Measurements from ENCODE around the gene ZFYVE1.
A peak's percentile ranks its signal among the peaks of the same experiment; 100 is the strongest.

The ZFYVE1 gene

GRCh38 chr14:72928872-72929271 is 98.0 kb downstream of the ZFYVE1 start:
- no peak overlapping the region for H3K4me3 ChIP-seq (ENCODE audit: low read depth, low read length)
- DNase-seq (ENCODE audit: low read depth): no peak
- TF ChIP-seq, protein P1, sequence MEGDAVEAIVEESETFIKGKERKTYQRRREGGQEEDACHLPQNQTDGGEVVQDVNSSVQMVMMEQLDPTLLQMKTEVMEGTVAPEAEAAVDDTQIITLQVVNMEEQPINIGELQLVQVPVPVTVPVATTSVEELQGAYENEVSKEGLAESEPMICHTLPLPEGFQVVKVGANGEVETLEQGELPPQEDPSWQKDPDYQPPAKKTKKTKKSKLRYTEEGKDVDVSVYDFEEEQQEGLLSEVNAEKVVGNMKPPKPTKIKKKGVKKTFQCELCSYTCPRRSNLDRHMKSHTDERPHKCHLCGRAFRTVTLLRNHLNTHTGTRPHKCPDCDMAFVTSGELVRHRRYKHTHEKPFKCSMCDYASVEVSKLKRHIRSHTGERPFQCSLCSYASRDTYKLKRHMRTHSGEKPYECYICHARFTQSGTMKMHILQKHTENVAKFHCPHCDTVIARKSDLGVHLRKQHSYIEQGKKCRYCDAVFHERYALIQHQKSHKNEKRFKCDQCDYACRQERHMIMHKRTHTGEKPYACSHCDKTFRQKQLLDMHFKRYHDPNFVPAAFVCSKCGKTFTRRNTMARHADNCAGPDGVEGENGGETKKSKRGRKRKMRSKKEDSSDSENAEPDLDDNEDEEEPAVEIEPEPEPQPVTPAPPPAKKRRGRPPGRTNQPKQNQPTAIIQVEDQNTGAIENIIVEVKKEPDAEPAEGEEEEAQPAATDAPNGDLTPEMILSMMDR (IDR thresholded peaks at IDR 0.05; ENCODE audit: low read depth, low read length, missing control alignments): no peak

DNA sequence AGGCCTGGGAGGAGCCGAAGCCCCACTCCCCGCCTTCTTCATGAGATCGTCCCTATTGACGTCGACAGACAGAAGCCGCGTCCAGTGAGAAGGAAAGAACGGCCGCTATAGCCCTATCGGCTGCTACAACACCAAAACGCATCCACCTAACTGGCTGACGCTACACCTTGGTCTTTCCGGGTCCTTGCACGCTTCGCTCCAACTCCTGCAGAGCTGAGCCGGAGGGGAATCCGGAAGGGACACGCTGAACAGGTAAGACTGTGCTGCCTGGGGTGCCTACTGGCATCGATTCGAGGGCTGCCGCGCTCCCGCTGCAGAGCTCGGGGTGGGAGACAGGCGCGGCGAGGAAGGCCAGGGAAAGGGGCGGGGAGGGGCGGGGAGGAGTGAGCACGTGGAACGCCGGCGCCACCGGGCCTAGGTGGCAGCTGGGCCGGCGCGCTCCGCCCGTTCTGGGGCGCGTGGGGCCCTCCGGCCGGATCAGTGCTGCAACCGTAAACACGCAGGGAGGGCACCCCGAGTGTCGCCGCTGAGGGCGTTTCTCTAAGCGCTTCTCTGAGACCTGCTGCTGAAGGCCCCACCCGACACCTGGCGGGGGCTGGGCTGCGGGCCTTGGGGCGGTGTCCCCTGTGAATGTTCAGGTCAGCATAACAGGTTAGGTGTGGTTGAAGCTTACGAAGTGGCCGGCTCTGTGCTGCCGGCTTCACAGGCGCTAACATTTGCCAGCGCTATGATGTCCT is 100.4 kb downstream of the ZFYVE1 start, which contains the start of gene DCAF4:
Gene DCAF4 (plus strand): TSS at position 173 of the 737 bp plus-strand sequence. CDS start 11,515 bp downstream, outside the sequence.
- H3K4me3 ChIP-seq (ENCODE audit: low read depth, low read length): peak within 1 kb of the TSS; percentile 79
- TF ChIP-seq, protein P1 (IDR thresholded peaks at IDR 0.05; ENCODE audit: low read depth, low read length, missing control alignments): no peak
- peak; percentile 96 for DNase-seq (ENCODE audit: low read depth)

DNA sequence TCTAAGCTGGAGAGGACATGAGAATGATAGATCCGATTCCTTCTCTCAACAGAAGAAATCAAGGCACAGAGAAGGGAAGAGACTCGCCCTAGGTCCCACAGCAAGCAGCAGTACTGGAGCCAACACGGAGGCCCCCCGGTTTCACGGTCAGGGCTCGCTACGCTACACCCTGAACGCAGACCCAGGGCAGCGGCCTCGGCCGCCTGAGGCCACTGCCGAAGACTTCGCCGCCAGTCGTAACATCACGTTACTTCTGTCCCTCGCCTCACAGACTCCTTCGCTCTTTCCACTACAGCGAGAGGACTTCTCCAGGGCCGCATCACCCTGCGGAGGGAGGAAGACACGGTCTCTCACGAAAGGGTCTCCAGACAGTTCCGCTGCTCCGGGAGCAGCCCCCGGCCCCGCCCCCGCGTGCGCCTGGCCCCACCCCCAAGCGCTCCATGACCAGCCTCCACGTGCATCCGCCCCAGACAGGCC is 101.1 kb downstream of the ZFYVE1 start:
- peak overlapping the region; percentile 79 for H3K4me3 ChIP-seq (ENCODE audit: low read depth, low read length)
- TF ChIP-seq, protein P1 (IDR thresholded peaks at IDR 0.05; ENCODE audit: low read depth, low read length, missing control alignments): no peak
- no peak for DNase-seq (ENCODE audit: low read depth)

GRCh38 chr14:72925171-72925759 is 101.6 kb downstream of the ZFYVE1 start:
- H3K4me3 ChIP-seq (ENCODE audit: low read depth, low read length): peak overlapping the region; percentile 79; the same call in 1 of the 2 replicates
- no peak for DNase-seq (ENCODE audit: low read depth)
- TF ChIP-seq, protein P1 (IDR thresholded peaks at IDR 0.05; ENCODE audit: low read depth, low read length, missing control alignments): no peak

DNA sequence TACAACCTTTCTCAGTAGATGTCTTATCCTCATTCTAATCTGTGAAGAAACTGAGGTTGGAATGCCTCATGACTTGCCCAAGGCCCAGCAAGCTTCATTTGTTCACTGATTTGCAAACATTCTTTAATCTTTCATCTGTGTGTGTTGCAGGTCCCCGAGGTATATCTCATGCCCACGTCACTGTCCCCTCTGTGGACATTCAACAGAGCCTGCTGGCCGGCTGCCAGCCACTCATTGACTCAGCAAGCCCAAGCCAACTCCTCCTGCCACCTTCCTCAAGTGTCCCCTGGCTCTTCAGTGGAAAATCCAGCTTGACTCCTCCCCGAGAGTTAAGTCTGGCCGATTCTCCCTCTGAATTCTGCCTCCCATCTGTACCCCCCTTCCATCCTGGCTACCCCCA is 102.6 kb downstream of the ZFYVE1 start:
- DNase-seq (ENCODE audit: low read depth): no peak
- TF ChIP-seq, protein P1 (IDR thresholded peaks at IDR 0.05; ENCODE audit: low read depth, low read length, missing control alignments): no peak

GRCh38 chr14:72921396-72921795 is 105.5 kb downstream of the ZFYVE1 start:
- no peak for DNase-seq (ENCODE audit: low read depth)
- no peak overlapping the region for H3K4me3 ChIP-seq (ENCODE audit: low read depth, low read length)
- TF ChIP-seq, protein P1 (IDR thresholded peaks at IDR 0.05; ENCODE audit: low read depth, low read length, missing control alignments): no peak

More for the DNA sequence above, 102.6 kb downstream of the ZFYVE1 start:
- H3K4me3 ChIP-seq (ENCODE audit: low read depth, low read length): no peak overlapping the region

Data from GM12864 (cell line).